Activated CD4-positive, CD25-positive, alpha-beta regulatory T cell (primary cell): ENCODE measurements around the gene CYLC2.

ENCODE experiments used
- DNase-seq, 4 experiments: peaks; one replicate each; lab custom pipeline; 2025; lab: John Stamatoyannopoulos, UW

Gene CYLC2

GRCh38 chr9:102995033-102995432 is at the start of gene CYLC2:
CYLC2 (plus strand) TSS chr9:102995333; CDS start chr9:102995381, 48 bp downstream.
- no peak for DNase-seq

DNA sequence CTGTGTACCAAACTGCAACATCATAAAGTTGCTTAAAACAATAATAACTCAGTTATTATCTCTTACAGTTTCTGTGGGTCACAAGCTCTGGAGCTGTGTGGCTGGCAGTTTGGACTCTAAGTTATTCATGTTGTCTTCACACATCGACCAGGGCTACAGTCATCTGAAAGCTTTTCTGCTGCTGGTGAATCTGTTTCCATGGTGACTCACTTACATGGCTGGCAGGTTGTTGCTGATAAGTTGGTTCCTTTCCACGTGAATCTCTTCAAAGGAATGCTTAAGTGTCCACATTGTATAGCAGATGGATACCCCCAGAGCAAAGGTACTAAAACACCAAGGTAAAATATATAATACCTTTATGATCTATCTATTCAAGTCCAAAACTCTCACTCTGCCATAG is 44.8 kb upstream of the CYLC2 start:
- DNase-seq: no peak

- no peak for DNase-seq
These were observed 28.1 kb upstream of the CYLC2 start for GRCh38 chr9:102966999-102967398.

DNA sequence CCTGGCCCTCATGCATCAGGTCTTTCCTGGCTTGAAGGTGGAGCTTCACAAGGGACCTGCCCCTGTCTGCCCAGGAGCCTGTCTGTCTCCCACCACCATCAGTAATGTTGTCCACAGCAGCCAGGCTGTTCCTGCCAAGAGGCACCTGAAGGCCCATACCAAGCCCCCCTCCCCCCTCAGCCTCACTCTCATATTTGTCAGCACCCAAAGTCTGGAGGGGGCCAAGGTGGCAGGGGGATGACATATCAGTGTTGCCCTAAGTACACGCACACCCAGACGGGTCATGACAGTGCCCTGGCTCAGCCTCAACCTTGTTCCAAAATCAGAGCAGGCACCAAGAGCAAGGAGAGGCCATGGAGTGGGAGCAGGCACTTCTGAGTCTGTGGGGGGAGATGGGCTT is 27.2 kb upstream of the CYLC2 start:
- DNase-seq: no peak

DNA sequence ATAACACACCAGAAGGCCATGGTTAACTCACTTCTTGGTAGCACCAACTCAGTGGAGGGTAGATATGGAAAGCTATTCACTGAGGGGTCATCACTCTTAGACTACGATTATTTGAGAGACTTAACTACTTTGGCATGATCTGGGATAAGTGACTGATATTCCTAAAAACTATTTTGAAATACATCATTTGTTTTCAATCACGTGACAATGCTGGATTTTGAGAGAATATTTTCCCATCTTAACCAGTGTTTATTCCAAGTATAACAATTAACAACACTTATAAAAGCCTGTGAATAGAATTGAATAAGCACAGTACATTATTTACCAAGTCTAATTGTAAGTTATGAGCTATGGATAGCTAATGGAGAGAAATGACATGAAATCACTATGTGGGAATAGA is 22.4 kb upstream of the CYLC2 start:
- DNase-seq: no peak

DNA sequence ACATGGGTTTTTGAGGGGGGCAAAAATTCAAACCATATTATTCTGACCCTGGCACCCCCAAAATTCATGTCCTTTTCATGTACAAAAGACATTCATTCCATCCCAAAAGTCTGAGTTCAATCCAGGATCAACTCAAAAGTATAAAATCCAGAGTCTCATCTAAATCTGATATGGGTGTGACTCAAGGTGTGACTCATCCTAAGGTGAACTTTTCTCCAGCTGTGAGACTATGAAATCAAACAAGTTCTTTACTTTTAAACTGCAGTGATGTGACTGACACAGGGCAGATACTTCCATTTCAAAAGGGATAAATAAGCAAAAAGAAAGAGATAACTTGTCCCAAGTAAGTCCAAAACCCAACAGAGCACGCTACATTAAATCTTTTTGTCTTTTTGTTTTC is 20.6 kb upstream of the CYLC2 start:
- DNase-seq: no peak

DNA sequence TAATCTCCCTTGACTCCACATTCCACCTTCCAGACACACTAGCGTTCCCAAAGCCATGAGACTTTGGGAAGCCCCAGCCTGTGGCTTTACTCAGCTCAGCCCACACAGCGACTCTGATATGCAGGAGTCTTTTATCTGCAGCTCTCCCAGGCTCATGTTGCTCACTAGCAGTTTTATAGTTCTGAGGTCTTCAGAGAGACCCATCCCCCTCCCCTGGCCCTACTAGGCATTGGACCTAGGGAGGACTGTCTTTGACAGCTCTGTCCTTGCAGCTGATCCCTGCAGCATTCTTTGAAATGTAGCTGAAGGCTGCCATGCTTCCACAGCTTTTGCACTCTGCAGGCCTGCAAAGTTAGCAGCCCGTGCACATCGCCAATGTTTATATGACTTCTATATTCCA is 19.9 kb upstream of the CYLC2 start:
- no peak for DNase-seq

DNA sequence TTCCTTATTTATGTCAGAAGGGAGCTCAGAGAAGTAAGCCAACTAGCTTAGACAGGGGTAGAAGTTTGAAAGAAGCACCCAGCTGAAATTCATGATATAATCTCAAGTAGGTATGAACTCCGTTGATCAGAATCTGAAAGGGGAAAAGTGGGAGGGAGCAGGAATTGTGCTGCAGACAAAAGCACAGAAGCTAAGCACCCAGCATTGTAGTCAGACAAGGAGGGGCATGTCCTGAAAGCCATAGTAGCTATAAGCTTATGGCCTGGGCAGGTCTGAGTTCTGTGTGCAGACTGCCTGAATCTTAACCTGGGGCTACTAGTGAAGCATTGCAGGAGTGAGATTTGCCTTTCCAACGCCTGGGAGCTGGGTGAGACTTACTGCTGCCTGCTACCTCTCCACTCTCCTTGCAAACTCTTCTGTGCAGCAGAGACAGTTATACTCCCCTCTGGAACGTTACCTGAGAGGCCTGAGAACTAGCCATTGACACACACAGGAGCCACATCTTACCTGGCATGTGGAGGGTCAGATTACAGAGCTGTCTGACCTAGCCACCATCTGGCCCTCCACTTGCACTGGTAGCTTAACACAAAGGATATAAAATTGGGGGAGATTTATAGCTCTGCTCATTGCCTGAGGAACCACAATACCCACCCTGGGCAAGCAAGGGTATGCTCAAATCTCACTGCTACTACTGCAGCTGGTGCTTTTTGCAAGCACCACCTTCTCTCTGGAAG is 9.8 kb upstream of the CYLC2 start:
- DNase-seq: no peak

DNA sequence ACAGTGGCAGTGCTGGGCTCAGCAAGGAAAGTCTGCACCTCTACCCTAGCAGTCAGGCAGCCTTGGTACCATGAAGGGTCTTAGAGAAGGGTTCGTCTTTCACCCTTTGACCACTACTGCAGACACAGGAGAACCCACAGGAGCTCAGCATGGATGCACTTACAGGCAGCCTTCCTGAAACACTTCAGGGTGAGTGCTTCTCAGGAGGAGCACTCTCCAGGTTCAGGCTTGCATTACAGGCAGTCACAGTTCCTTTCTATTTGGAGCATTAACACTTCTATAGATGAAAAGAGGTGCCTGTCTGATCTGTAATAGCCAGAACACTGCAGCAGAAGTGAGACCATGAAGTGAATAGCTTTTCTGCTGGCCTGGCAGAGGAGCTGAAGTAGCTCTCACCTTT is 8.7 kb upstream of the CYLC2 start:
- no peak for DNase-seq

GRCh38 chr9:103003689-103004088 is 8.6 kb downstream of the CYLC2 start:
- no peak for DNase-seq

- no peak for DNase-seq
These were observed 19.1 kb downstream of the CYLC2 start for GRCh38 chr9:103014242-103014641.

GRCh38 chr9:103025796-103026195 is 30.7 kb downstream of the CYLC2 start:
- no peak for DNase-seq

- DNase-seq: no peak
These were observed 42.7 kb downstream of the CYLC2 start for GRCh38 chr9:103037508-103038477.

DNA sequence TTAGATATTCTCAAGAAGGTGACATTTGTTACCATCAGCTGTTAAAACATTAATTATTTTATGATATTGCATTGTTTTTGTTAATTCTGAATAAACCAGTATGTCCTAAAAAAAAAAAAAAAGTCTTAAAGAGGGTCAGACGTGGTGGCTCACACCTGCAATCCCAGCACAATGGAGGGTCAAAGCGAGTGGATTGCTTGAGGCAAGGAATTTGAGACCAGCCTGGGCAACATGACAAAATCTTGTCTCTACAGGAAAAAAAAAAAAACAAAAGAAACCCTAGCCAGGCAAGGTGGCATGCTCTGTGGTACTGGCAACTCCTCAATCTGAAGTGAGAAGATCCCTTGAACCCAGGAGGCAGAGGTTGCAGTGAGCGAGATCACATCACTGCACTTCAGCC is 46.8 kb downstream of the CYLC2 start:
- DNase-seq: no peak
